Ascending aorta (tissue), 2 donors: ENCODE data around the gene OR52E4. TPM values are rescaled to one million over a fixed set of nuclear protein-coding genes. Genes with fewer than 3 reads are reported as not detected.

Experiments
- DNase-seq, 2 donors: peaks; one replicate each; pipeline ENCODE4 v3.0.0-alpha.2; 2019; ENCODE audit warnings: low spot score in 2 of 2
- H3K27ac ChIP-seq, 2 donors: fragments of 200-600 bp; sonication (generic); one replicate each; pipeline ENCODE4 v1.5.1; 2016 to 2017; ENCODE audit warnings: mild to moderate bottlenecking in 1 of 2
- H3K27me3 ChIP-seq: fragments of 200-600 bp; sonication (generic); one replicate; pipeline ENCODE4 v1.5.1; 2017
- H3K36me3 ChIP-seq, 2 donors: fragments of 200-600 bp; sonication (generic); one replicate each; pipeline ENCODE4 v1.5.1; 2016
- H3K4me1 ChIP-seq, 2 donors: fragments of 200-600 bp; sonication (generic); one replicate each; pipeline ENCODE4 v1.5.1; 2016 to 2017; ENCODE audit warnings: mild to moderate bottlenecking in 1 of 2
- H3K4me3 ChIP-seq, 2 donors: fragments of 200-600 bp; sonication (generic); one replicate each; pipeline ENCODE4 v1.5.1; 2016 to 2017; ENCODE audit warnings: mild to moderate bottlenecking in 1 of 2
- H3K9me3 ChIP-seq, 2 donors: fragments of 200-600 bp; sonication (generic); one replicate each; pipeline ENCODE4 v1.5.1; 2016
- CTCF ChIP-seq, 3 experiments: fragments of 200-600 bp in 2 of 3; fragments of 450-650 bp in 1 of 3; sonication (generic) in 2 of 3; IDR thresholded peaks; one replicate each; pipeline ENCODE4 v1.5.1; 2016 to 2019; ENCODE audit warnings: antibody characterized with exemption in 3 of 3, mild to moderate bottlenecking in 1 of 3, moderate library complexity in 1 of 3
- intact Hi-C: fragments of 100-400 bp; cut with DNase I; formaldehyde crosslinking; loops from one replicate; pipeline ENCODE4 v1.15.1; 2023
- total RNA-seq: library from RNA; depleted of rRNA; stranded (reverse); fragments of >200 nt; gene quantifications from one replicate; pipeline ENCODE4 v1.1.0, GENCODE V29; 2016

OR52E4 gene
- total RNA-seq, 1 donor from 2014 or later: not detected

- H3K4me3 ChIP-seq: no peak overlapping the region
- no peak overlapping the region for H3K27ac ChIP-seq
- H3K4me1 ChIP-seq: no peaks in the 10 kb centered on the region
- intact Hi-C loops: no loop called here
- H3K27me3 ChIP-seq: no peaks in the 10 kb centered on the region
- no peak for TF ChIP-seq CTCF (IDR thresholded peaks at IDR 0.05)
- H3K9me3 ChIP-seq: no peaks in the 10 kb centered on the region
- DNase-seq: no peak
- H3K36me3 ChIP-seq: no peaks in the 10 kb centered on the region
These were observed 6.7 kb downstream of the OR52E4 start for GRCh38 chr11:5887172-5887571.

DNA sequence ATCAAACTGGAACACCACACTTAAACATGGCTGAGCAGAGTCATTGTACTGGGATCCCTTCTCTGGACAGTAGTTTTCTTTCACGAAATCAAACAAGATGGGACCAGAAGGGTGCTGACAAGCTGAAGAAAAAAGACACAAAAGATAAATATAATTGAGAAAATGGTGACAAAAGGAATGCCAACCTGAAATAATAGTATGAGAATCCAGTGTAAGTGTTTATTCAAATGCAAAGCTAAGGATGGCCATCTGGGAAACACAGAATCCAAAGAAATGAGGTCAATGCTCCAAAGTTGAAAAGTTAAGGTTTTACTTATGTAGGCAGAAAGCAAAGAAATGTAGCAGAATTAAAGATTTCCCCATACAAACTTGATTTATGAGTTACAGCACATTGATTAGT lies 7.2 kb downstream of the OR52E4 start:
- Histone ChIP-seq H3K27ac (no peak overlapping the region), H3K4me3 (no peak overlapping the region), H3K9me3 (no peaks in the 10 kb centered on the region), H3K4me1 (no peaks in the 10 kb centered on the region), H3K36me3 (no peaks in the 10 kb centered on the region), H3K27me3 (no peaks in the 10 kb centered on the region)
- intact Hi-C loops: no loop called here
- no peak for DNase-seq
- TF ChIP-seq CTCF (IDR thresholded peaks at IDR 0.05): no peak

- H3K27me3 ChIP-seq: no peaks in the 10 kb centered on the region
- H3K4me3 ChIP-seq: no peak overlapping the region
- H3K9me3 ChIP-seq: no peaks in the 10 kb centered on the region
- no peaks in the 10 kb centered on the region for H3K36me3 ChIP-seq
- intact Hi-C loops: no loop called here
- H3K4me1 ChIP-seq: no peaks in the 10 kb centered on the region
- no peak overlapping the region for H3K27ac ChIP-seq
- no peak for DNase-seq
- peak in 2 of 3 experiments; percentile 32 to 34 for TF ChIP-seq CTCF (IDR thresholded peaks at IDR 0.05)
These were observed 10.9 kb downstream of the OR52E4 start for GRCh38 chr11:5891216-5891800.

DNA sequence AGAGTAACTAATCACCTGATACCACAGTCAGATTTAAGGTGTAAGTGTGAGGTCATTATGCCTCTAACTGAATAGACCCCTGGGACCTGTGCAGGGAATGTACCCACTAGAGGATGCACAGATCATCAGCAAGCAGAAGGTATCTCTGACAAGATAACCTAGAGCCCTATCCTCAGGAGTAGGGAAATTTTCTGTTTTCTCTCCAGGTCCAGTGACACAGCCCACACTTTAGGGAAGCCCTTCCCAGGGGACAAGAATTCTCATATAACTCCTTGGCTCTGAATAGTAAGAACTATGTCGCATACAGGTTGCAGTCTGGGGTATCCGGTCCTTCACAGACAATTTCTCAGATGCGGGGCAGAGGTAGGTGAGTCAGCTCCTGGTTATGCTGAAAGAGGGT lies 12.5 kb downstream of the OR52E4 start, which contains the start of gene OR52E5:
OR52E5 (plus strand) TSS at position 301 of the 400 bp plus-strand sequence. CDS start 7,569 bp downstream, outside the sequence.
- H3K27ac ChIP-seq: no peak within 1 kb of the TSS
- intact Hi-C loops: no loop called here
- H3K4me1 ChIP-seq: no peaks in the 10 kb centered on the region
- H3K36me3 ChIP-seq: no peaks in the 10 kb centered on the region
- H3K9me3 ChIP-seq: no peaks in the 10 kb centered on the region
- no peaks in the 10 kb centered on the region for H3K27me3 ChIP-seq
- no peak for TF ChIP-seq CTCF (IDR thresholded peaks at IDR 0.05)
- no peak within 1 kb of the TSS for H3K4me3 ChIP-seq
- no peak for DNase-seq

GRCh38 chr11:5899534-5899933 lies 19.1 kb downstream of the OR52E4 start:
- intact Hi-C loops: no loop called here
- no peak for TF ChIP-seq CTCF (IDR thresholded peaks at IDR 0.05)
- H3K4me1 ChIP-seq: no peaks in the 10 kb centered on the region
- DNase-seq: no peak
- H3K9me3 ChIP-seq: no peaks in the 10 kb centered on the region
- H3K27me3 ChIP-seq: no peaks in the 10 kb centered on the region
- no peak overlapping the region for H3K4me3 ChIP-seq
- H3K27ac ChIP-seq: no peak overlapping the region
- no peaks in the 10 kb centered on the region for H3K36me3 ChIP-seq

- Histone ChIP-seq H3K4me1 (no peaks in the 10 kb centered on the region), H3K4me3 (no peak overlapping the region), H3K27me3 (no peaks in the 10 kb centered on the region), H3K36me3 (no peaks in the 10 kb centered on the region), H3K9me3 (no peaks in the 10 kb centered on the region), H3K27ac (no peak overlapping the region)
- no peak for DNase-seq
- intact Hi-C loops: no loop called here
- no peak for TF ChIP-seq CTCF (IDR thresholded peaks at IDR 0.05)
These were observed 30.1 kb downstream of the OR52E4 start for GRCh38 chr11:5910540-5910939.
